Right atrium auricular region (tissue), 2 donors: ENCODE data around the gene NOTCH3. TPM values are rescaled to one million over a fixed set of nuclear protein-coding genes. Genes with fewer than 3 reads are reported as not detected.

Source experiments
- DNase-seq: peaks from one replicate; pipeline ENCODE4 v3.0.0-alpha.2; 2019; ENCODE audit warnings: low spot score
- H3K27ac ChIP-seq, 2 donors: fragments of 200-600 bp; sonication (generic); 1 replicate in 1 of 2; 2 replicates in 1 of 2; pipeline ENCODE4 v1.5.1; 2016 to 2019
- H3K27me3 ChIP-seq, 2 donors: fragments of 200-600 bp; sonication (generic); one replicate each; pipeline versions ENCODE4 v1.5.1 to v1.6.0; 2017 to 2019
- H3K36me3 ChIP-seq: fragments of 200-600 bp; sonication (generic); one replicate; pipeline ENCODE4 v1.5.1; 2016
- H3K4me1 ChIP-seq, 2 donors: fragments of 200-600 bp; sonication (generic); one replicate each; pipeline versions ENCODE4 v1.5.1 to v1.6.0; 2017 to 2019
- H3K4me3 ChIP-seq, 2 donors: fragments of 200-600 bp; sonication (generic); 1 replicate in 1 of 2; 2 replicates in 1 of 2; pipeline ENCODE4 v1.5.1; 2017 to 2019; ENCODE audit warnings: mild to moderate bottlenecking in 1 of 2, moderate library complexity in 1 of 2
- H3K9me3 ChIP-seq, 2 donors: fragments of 200-600 bp; sonication (generic); one replicate each; pipeline ENCODE4 v1.5.1; 2019
- CTCF ChIP-seq, 2 donors: fragments of 200-600 bp; sonication (generic); IDR thresholded peaks; one replicate each; pipeline ENCODE4 v1.5.1; 2019; ENCODE audit warnings: antibody characterized with exemption in 2 of 2
- total RNA-seq, 2 donors: library from RNA; depleted of rRNA; stranded (reverse); fragments of >200 nt; gene quantifications; one replicate each; pipeline ENCODE4 v1.1.0, GENCODE V29; 2016

The NOTCH3 gene
- total RNA-seq, 2 donors from 2014 or later = 16.8 to 34.2 TPM

GRCh38 chr19:15115762-15116615 lies 84.8 kb downstream of the NOTCH3 start:
- DNase-seq = no peak
- no peak overlapping the region for H3K4me3 ChIP-seq
- H3K27ac ChIP-seq = peak overlapping the region; percentile 47 to 62
- H3K4me1 ChIP-seq = peaks cover 0 to 25% of the 10 kb centered on the region in 2 donors
- peaks cover 99% of the 10 kb centered on the region for H3K36me3 ChIP-seq
- no peaks in the 10 kb centered on the region for H3K27me3 ChIP-seq
- TF ChIP-seq CTCF (IDR thresholded peaks at IDR 0.05) = no peak
- H3K9me3 ChIP-seq = no peaks in the 10 kb centered on the region

- no peaks in the 10 kb centered on the region for H3K9me3 ChIP-seq
- peaks cover 95% of the 10 kb centered on the region for H3K36me3 ChIP-seq
- H3K4me1 ChIP-seq = peaks cover 0 to 25% of the 10 kb centered on the region in 2 donors
- TF ChIP-seq CTCF (IDR thresholded peaks at IDR 0.05) = no peak
- peak overlapping the region; percentile 47 to 62 for H3K27ac ChIP-seq
- H3K27me3 ChIP-seq = no peaks in the 10 kb centered on the region
- H3K4me3 ChIP-seq = no peak overlapping the region
- DNase-seq = peak; percentile 80
Measured at GRCh38 chr19:15115080-15115479, 85.7 kb downstream of the NOTCH3 start.

GRCh38 chr19:15114153-15114540 lies 86.6 kb downstream of the NOTCH3 start:
- no peak for TF ChIP-seq CTCF (IDR thresholded peaks at IDR 0.05)
- Histone ChIP-seq H3K9me3 (no peaks in the 10 kb centered on the region), H3K4me1 (peaks cover 0 to 26% of the 10 kb centered on the region in 2 donors), H3K36me3 (peaks cover 93% of the 10 kb centered on the region), H3K4me3 (no peak overlapping the region), H3K27ac (peak overlapping the region; percentile 28 to 47), H3K27me3 (no peaks in the 10 kb centered on the region)
- DNase-seq = no peak

GRCh38 chr19:15113245-15114152 lies 87.3 kb downstream of the NOTCH3 start:
- no peak for TF ChIP-seq CTCF (IDR thresholded peaks at IDR 0.05)
- DNase-seq = no peak
- H3K9me3 ChIP-seq = no peaks in the 10 kb centered on the region
- peaks cover 0 to 33% of the 10 kb centered on the region in 2 donors for H3K4me1 ChIP-seq
- H3K27ac ChIP-seq = peak overlapping the region; percentile 28 to 47
- H3K36me3 ChIP-seq = peaks cover 87% of the 10 kb centered on the region
- no peak overlapping the region for H3K4me3 ChIP-seq
- H3K27me3 ChIP-seq = no peaks in the 10 kb centered on the region

- H3K27ac ChIP-seq = no peak overlapping the region
- TF ChIP-seq CTCF (IDR thresholded peaks at IDR 0.05) = no peak
- H3K27me3 ChIP-seq = no peaks in the 10 kb centered on the region
- no peak overlapping the region for H3K4me3 ChIP-seq
- no peak for DNase-seq
- H3K9me3 ChIP-seq = no peaks in the 10 kb centered on the region
- H3K36me3 ChIP-seq = peaks cover 76% of the 10 kb centered on the region
- H3K4me1 ChIP-seq = peaks cover 0 to 42% of the 10 kb centered on the region in 2 donors
Measured at GRCh38 chr19:15112385-15112784, 88.4 kb downstream of the NOTCH3 start.
